DND-41 (cell line): ENCODE data around the gene HS3ST3A1.

Experiments used
- CTCF ChIP-seq: IDR thresholded peaks from 2 replicates; pipeline ENCODE4 v1.5.1; 2012; ENCODE audit warnings: borderline replicate concordance, low read length, moderate library complexity, mild to moderate bottlenecking; ENCODE audit not compliant: poor library complexity, severe bottlenecking; ENCODE audit errors: extremely low read depth
- EZH2 ChIP-seq: IDR thresholded peaks from 3 replicates; pipeline ENCODE4 v1.6.1; 2012; ENCODE audit warnings: borderline replicate concordance, low read depth, mild to moderate bottlenecking, moderate library complexity, low read length, inconsistent platforms; ENCODE audit not compliant: severe bottlenecking

- no peak for TF ChIP-seq CTCF
- no peak for TF ChIP-seq EZH2
Measured at GRCh38 chr17:13599168-13599577, 2.6 kb downstream of the HS3ST3A1 start.
